K562 (cell line): ENCODE measurements around the gene RPL26. TPM values are rescaled to one million over a fixed set of nuclear protein-coding genes. Genes with fewer than 3 reads are reported as not detected.

ENCODE experiments used
- AFF4 ChIP-seq: sonication (generic); formaldehyde crosslinking; IDR thresholded peaks from 2 replicates; pipeline ENCODE4 v1.8.0; 2023; ENCODE audit warnings: mild to moderate bottlenecking, missing genetic modification reagents
- CEBPB ChIP-seq: fragments of 450-650 bp; IDR thresholded peaks from 2 replicates; pipeline ENCODE4 v1.6.1; 2016; ENCODE audit warnings: missing genetic modification characterization, missing compliant biosample characterization
- CSDE1 ChIP-seq, 2 experiments: fragments of 450-650 bp; IDR thresholded peaks; 2 replicates each; pipeline ENCODE4 v1.6.1; 2016; ENCODE audit warnings: mild to moderate bottlenecking in 1 of 2
- IRF2 ChIP-seq: sonication (generic); formaldehyde crosslinking; IDR thresholded peaks from 2 replicates; pipeline ENCODE4 v1.8.1; 2022; ENCODE audit warnings: mild to moderate bottlenecking, missing genetic modification reagents
- KDM5B ChIP-seq: fragments of 200-600 bp; sonication (generic); IDR thresholded peaks from 2 replicates; pipeline ENCODE4 v1.6.1; 2012; ENCODE audit warnings: low read depth, mild to moderate bottlenecking, moderate library complexity, low read length, control low read depth, inconsistent platforms; ENCODE audit not compliant: insufficient replicate concordance
- MLLT1 ChIP-seq, 2 experiments: fragments of 450-650 bp; IDR thresholded peaks; 2 replicates each; pipeline ENCODE4 v1.6.1; 2016
- NFE2L1 ChIP-seq: fragments of 450-650 bp; IDR thresholded peaks from 2 replicates; pipeline ENCODE4 v1.6.1; 2016; ENCODE audit warnings: missing genetic modification characterization, low read depth, mild to moderate bottlenecking, missing compliant biosample characterization, moderate library complexity, borderline replicate concordance
- PHTF2 ChIP-seq: fragments of 250-450 bp; sonication (Bioruptor Pico); IDR thresholded peaks from 2 replicates; pipeline ENCODE4 v1.5.0; 2021; ENCODE audit warnings: mild to moderate bottlenecking
- POLR2G ChIP-seq: fragments of 200-400 bp; formaldehyde crosslinking; IDR thresholded peaks from 2 replicates; pipeline ENCODE4 v1.6.1; 2017; ENCODE audit warnings: low read depth, mild to moderate bottlenecking, antibody characterized with exemption, low read length, moderate library complexity
- POLR3A ChIP-seq: IDR thresholded peaks from 2 replicates; pipeline ENCODE4 v1.6.1; 2011; ENCODE audit warnings: borderline replicate concordance, mild to moderate bottlenecking, moderate library complexity; ENCODE audit not compliant: insufficient read length, insufficient read depth; ENCODE audit errors: extremely low read depth
- RBM14 ChIP-seq: fragments of 200-400 bp; formaldehyde crosslinking; IDR thresholded peaks from 2 replicates; pipeline ENCODE4 v1.6.1; 2018; ENCODE audit warnings: low read depth, mild to moderate bottlenecking, low read length, moderate library complexity, borderline replicate concordance; ENCODE audit not compliant: insufficient read depth
- SMAD1 ChIP-seq: fragments of 150-350 bp; IDR thresholded peaks from 2 replicates; pipeline ENCODE4 v1.6.1; 2014; ENCODE audit warnings: low read length, low read depth; ENCODE audit not compliant: partially characterized antibody
- SP1 ChIP-seq: sonication (generic); formaldehyde crosslinking; IDR thresholded peaks from 2 replicates; pipeline ENCODE4 v1.8.1; 2022; ENCODE audit warnings: mild to moderate bottlenecking, missing genetic modification reagents
- SRSF3 ChIP-seq: fragments of 200-400 bp; formaldehyde crosslinking; IDR thresholded peaks from 2 replicates; pipeline ENCODE4 v1.6.1; 2016; ENCODE audit warnings: mild to moderate bottlenecking, low read length, moderate library complexity; ENCODE audit not compliant: insufficient read depth
- TAF7 ChIP-seq: fragments of 450-650 bp; IDR thresholded peaks from 2 replicates; pipeline ENCODE4 v1.6.1; 2016; ENCODE audit warnings: missing genetic modification characterization, missing compliant biosample characterization
- TAF9B ChIP-seq: fragments of 450-650 bp; IDR thresholded peaks from 2 replicates; pipeline ENCODE4 v1.6.1; 2018; ENCODE audit warnings: mild to moderate bottlenecking; ENCODE audit not compliant: partially characterized antibody
- THAP7 ChIP-seq: fragments of 250-450 bp; sonication (Bioruptor Pico); IDR thresholded peaks from 2 replicates; pipeline ENCODE4 v1.5.0; 2021
- polyA plus RNA-seq, 8 experiments: library from polyadenylated mRNA; depleted of rRNA in 4 of 8; stranded (reverse) in 5 of 8; unstranded in 3 of 8; fragments of >200 nt; fragmentation: Nextera tagmentation in 2 of 8; fragmentation: Illumina TruSeq in 1 of 8; extraction: Ambion mirVana in 2 of 8; extraction: Trizol in 1 of 8; gene quantifications; 2 replicates each; pipeline versions ENCODE4 v1.2.1 to v1.2.3, GENCODE V29; 2011 to 2014; ENCODE audit warnings: inconsistent platforms in 1 of 8, missing spikeins in 1 of 8
- total RNA-seq, 7 experiments: library from RNA; depleted of rRNA in 6 of 7; stranded (reverse); fragments of >200 nt in 6 of 7; fragmentation: Illumina TruSeq in 2 of 7; extraction: Trizol in 2 of 7; gene quantifications; 2 replicates each; pipeline versions ENCODE4 v1.2.1 to v1.2.3, GENCODE V29; 2011 to 2021; ENCODE audit warnings: low replicate concordance in 1 of 7
- TF ChIP-seq, protein P1 (sequence below): fragments of 200-800 bp; sonication (Bioruptor generic); IDR thresholded peaks from 2 replicates; pipeline ENCODE4 v1.6.1; 2017; ENCODE audit warnings: missing genetic modification characterization, missing compliant biosample characterization
- TF ChIP-seq, protein P2 (sequence below): sonication (generic); formaldehyde crosslinking; IDR thresholded peaks from 2 replicates; pipeline ENCODE4 v1.8.0; 2022; ENCODE audit warnings: mild to moderate bottlenecking, low read depth, missing genetic modification reagents

Gene RPL26
- total and polyA plus RNA-seq, 9 of the 15 experiments (the other 6 are each of a cell fraction or from before 2014, with no cell fraction given), result 1,474 to 4,074 (median 2,904) TPM

- TF ChIP-seq TAF7 (tag) (peak; percentile 99), AFF4 (CRISPR knock-in tag) (0 out of 2 replicates have a peak, but pooled peaks have one; percentile 23), CSDE1 (IDR thresholded peaks at IDR 0.05) (no peak), SMAD1 (peak; percentile 28), RBM14 (no peak), PHTF2 (no peak), NFE2L1 (no peak), THAP7 (no peak), MLLT1 (IDR thresholded peaks at IDR 0.05) (no peak), KDM5B (no peak), POLR3A (no peak), SP1 (0 out of 2 replicates have a peak, but pooled peaks have one; percentile 48), CEBPB (tag) (no peak), IRF2 (CRISPR knock-in tag) (no peak), TAF9B (peak; percentile 95), POLR2G (peak; percentile 88; the same call in 1 of the 2 replicates), SRSF3 (no peak)
- TF ChIP-seq, protein P1, sequence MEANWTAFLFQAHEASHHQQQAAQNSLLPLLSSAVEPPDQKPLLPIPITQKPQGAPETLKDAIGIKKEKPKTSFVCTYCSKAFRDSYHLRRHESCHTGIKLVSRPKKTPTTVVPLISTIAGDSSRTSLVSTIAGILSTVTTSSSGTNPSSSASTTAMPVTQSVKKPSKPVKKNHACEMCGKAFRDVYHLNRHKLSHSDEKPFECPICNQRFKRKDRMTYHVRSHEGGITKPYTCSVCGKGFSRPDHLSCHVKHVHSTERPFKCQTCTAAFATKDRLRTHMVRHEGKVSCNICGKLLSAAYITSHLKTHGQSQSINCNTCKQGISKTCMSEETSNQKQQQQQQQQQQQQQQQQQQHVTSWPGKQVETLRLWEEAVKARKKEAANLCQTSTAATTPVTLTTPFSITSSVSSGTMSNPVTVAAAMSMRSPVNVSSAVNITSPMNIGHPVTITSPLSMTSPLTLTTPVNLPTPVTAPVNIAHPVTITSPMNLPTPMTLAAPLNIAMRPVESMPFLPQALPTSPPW (CRISPR knock-in tag), result no peak
- TF ChIP-seq, protein P2, sequence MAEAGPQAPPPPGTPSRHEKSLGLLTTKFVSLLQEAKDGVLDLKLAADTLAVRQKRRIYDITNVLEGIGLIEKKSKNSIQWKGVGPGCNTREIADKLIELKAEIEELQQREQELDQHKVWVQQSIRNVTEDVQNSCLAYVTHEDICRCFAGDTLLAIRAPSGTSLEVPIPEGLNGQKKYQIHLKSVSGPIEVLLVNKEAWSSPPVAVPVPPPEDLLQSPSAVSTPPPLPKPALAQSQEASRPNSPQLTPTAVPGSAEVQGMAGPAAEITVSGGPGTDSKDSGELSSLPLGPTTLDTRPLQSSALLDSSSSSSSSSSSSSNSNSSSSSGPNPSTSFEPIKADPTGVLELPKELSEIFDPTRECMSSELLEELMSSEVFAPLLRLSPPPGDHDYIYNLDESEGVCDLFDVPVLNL (CRISPR knock-in tag), result no peak
Measured at GRCh38 chr17:8382880-8383142, 182 bp downstream of the RPL26 start (continued).
